ENCODE results near the gene SNED1. TPM values are rescaled to one million over a fixed set of nuclear protein-coding genes. Genes with fewer than 3 reads are reported as not detected.

SNED1 gene
- total RNA-seq, 1 experiment from 2014 or later = 2.8 TPM

DNA sequence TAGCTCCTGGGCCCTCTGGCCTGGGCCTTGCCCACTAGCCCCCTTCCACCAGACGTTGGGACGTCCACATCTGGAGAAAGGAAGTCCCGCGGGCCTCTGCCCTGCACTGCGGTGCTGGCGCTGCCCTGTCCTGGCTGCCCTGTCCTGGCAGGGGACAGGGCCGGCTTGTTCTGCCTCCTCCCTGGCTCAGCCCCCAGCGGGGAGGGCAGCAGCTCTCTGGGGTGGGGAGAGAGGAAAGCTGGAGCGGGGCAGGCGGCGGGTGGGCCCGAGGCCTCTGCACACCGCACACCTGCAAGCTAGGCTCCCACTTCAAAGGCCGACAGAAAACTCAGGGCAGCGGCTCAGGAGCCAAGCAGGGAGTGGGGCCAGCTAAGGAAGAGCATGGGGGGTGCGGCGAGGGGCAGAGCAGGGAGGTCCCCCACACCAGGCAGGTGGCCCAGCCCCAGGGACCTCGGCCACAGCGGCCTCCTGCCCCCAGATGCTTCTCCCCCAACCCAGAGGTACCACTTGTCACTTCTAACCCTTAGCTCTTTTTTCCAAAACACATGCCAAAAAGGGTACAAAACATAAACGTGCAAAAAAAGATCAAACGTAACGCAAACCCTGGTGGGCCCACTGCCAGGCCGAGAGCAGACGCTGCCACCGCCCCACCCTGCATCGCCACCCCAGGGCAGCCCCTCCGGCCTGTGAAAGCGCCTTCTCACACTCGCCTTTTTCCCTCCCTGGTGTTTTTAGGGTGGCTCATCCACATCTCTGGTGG lies 13.5 kb downstream of the SNED1 start:
- H3K9me3 ChIP-seq (ENCODE audit: insufficient read depth, low read depth) = no peaks in the 10 kb centered on the region
- H3K9me2 ChIP-seq (ENCODE audit: insufficient read depth) = no peaks in the 10 kb centered on the region
- intact Hi-C loops (cut with micrococcal nuclease; ENCODE audit: unreplicated experiment) = no loop called here
- H3K27me3 ChIP-seq (ENCODE audit: insufficient read depth, low read depth) = no peaks in the 10 kb centered on the region
- ChIA-PET CTCF (interaction anchor here (0.5 kb wide), 1 partner anchor 11 kb away, joined by 15 read pairs; no protein-coding TSS in a partner anchor), POLR2A (ENCODE audit: unreplicated experiment) (no interaction called here)
- H3K4me1 ChIP-seq (replicated peaks; ENCODE audit: insufficient read depth) = peaks cover 17% of the 10 kb centered on the region
- H3K4me3 ChIP-seq = no peak overlapping the region
- H3K4me2 ChIP-seq = no peak overlapping the region
- no peak for DNase-seq
- no peaks in the 10 kb centered on the region for H4K20me1 ChIP-seq (ENCODE audit: insufficient read depth)
- H3K36me3 ChIP-seq (ENCODE audit: low read depth) = no peaks in the 10 kb centered on the region
- H2AFZ ChIP-seq = no peak overlapping the region
- TF ChIP-seq EZH2 (IDR thresholded peaks at IDR 0.05; ENCODE audit: low read depth) = no peak
- TF ChIP-seq, protein P1, sequence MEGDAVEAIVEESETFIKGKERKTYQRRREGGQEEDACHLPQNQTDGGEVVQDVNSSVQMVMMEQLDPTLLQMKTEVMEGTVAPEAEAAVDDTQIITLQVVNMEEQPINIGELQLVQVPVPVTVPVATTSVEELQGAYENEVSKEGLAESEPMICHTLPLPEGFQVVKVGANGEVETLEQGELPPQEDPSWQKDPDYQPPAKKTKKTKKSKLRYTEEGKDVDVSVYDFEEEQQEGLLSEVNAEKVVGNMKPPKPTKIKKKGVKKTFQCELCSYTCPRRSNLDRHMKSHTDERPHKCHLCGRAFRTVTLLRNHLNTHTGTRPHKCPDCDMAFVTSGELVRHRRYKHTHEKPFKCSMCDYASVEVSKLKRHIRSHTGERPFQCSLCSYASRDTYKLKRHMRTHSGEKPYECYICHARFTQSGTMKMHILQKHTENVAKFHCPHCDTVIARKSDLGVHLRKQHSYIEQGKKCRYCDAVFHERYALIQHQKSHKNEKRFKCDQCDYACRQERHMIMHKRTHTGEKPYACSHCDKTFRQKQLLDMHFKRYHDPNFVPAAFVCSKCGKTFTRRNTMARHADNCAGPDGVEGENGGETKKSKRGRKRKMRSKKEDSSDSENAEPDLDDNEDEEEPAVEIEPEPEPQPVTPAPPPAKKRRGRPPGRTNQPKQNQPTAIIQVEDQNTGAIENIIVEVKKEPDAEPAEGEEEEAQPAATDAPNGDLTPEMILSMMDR (conservative IDR thresholded peaks at IDR 0.05) = no peak
- peaks cover 12% of the 10 kb centered on the region; the same call in 1 of the 2 replicates for H3F3A ChIP-seq (ENCODE audit: insufficient read depth, low read depth)
- H3K27ac ChIP-seq = no peak overlapping the region
- no TSS peak for BruUV-seq (replicated peaks)
- no peaks in the 10 kb centered on the region for H3K79me2 ChIP-seq (ENCODE audit: low read depth)

DNA sequence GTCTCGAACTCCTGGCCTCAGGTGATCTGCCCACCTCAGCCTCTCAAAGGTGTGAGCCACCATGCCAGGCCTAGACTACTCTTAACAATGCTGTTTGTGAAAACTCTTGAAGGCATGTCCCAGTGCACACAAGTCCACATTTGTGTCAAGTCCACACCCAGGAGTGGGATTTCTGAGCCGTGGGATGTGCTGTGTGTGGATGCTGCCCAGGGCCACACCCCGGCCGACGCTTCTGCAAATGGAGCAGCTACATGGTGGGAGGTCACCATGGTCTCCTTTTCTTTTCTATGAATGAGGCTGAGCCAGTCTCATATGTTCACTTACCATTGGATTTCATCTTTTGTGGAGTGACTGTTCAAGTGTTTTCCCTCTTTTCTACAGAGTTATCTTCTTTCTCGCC lies 15.8 kb downstream of the SNED1 start:
- no peak overlapping the region for H2AFZ ChIP-seq
- no peak for TF ChIP-seq EZH2 (IDR thresholded peaks at IDR 0.05; ENCODE audit: low read depth)
- TF ChIP-seq, protein P1 (conservative IDR thresholded peaks at IDR 0.05) = no peak
- H3K27me3 ChIP-seq (ENCODE audit: insufficient read depth, low read depth) = no peaks in the 10 kb centered on the region
- no peaks in the 10 kb centered on the region for H3K9me2 ChIP-seq (ENCODE audit: insufficient read depth)
- no peaks in the 10 kb centered on the region for H3K79me2 ChIP-seq (ENCODE audit: low read depth)
- intact Hi-C loops (cut with micrococcal nuclease; ENCODE audit: unreplicated experiment) = no loop called here
- POLR2A ChIA-PET (ENCODE audit: unreplicated experiment) = no interaction called here
- BruUV-seq (replicated peaks) = no TSS peak
- CTCF ChIA-PET = no interaction called here
- no peaks in the 10 kb centered on the region for H3K36me3 ChIP-seq (ENCODE audit: low read depth)
- no peak overlapping the region for H3K4me2 ChIP-seq
- H3K4me3 ChIP-seq = no peak overlapping the region
- H3F3A ChIP-seq (ENCODE audit: insufficient read depth, low read depth) = peaks cover 12% of the 10 kb centered on the region; the same call in 1 of the 2 replicates
- H4K20me1 ChIP-seq (ENCODE audit: insufficient read depth) = no peaks in the 10 kb centered on the region
- DNase-seq = no peak
- H3K9me3 ChIP-seq (ENCODE audit: insufficient read depth, low read depth) = no peaks in the 10 kb centered on the region
- no peak overlapping the region for H3K27ac ChIP-seq
- H3K4me1 ChIP-seq (replicated peaks; ENCODE audit: insufficient read depth) = peaks cover 14% of the 10 kb centered on the region

DNA sequence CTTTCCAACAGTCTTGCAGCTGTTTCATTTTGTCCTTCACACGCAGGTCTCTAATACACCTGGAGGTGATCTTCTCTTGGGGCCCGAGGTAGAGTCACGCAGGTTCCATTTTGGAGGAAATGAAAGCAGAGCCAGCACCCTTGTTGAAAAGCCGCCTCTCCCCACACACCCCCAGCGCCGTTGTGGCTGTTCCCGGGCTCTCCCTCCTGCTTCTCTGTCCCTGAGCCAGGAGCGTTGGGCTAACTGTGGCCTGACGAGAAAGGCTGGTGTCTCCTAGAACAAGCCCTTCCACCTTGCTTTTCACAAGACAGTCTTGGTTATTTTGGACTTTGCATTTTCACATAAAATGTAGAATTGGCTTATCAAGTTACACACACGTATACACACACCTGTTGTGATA lies 16.3 kb downstream of the SNED1 start:
- Histone ChIP-seq H3K27ac (no peak overlapping the region), H3K79me2 (ENCODE audit: low read depth) (no peaks in the 10 kb centered on the region), H3K4me3 (no peak overlapping the region), H3K36me3 (ENCODE audit: low read depth) (no peaks in the 10 kb centered on the region), H2AFZ (no peak overlapping the region), H3F3A (ENCODE audit: insufficient read depth, low read depth) (peaks cover 8% of the 10 kb centered on the region; the same call in 1 of the 2 replicates), H3K9me2 (ENCODE audit: insufficient read depth) (no peaks in the 10 kb centered on the region), H3K4me2 (no peak overlapping the region), H3K27me3 (ENCODE audit: insufficient read depth, low read depth) (no peaks in the 10 kb centered on the region), H3K4me1 (replicated peaks; ENCODE audit: insufficient read depth) (peaks cover 9% of the 10 kb centered on the region), H3K9me3 (ENCODE audit: insufficient read depth, low read depth) (no peaks in the 10 kb centered on the region), H4K20me1 (ENCODE audit: insufficient read depth) (no peaks in the 10 kb centered on the region)
- intact Hi-C loops (cut with micrococcal nuclease; ENCODE audit: unreplicated experiment) = no loop called here
- POLR2A ChIA-PET (ENCODE audit: unreplicated experiment) = no interaction called here
- DNase-seq = no peak
- TF ChIP-seq, protein P1 (conservative IDR thresholded peaks at IDR 0.05) = no peak
- TF ChIP-seq EZH2 (IDR thresholded peaks at IDR 0.05; ENCODE audit: low read depth) = no peak
- no TSS peak for BruUV-seq (replicated peaks)
- CTCF ChIA-PET = no interaction called here

Measured in PC-9 (cell line).